Stimulated activated CD4-positive, alpha-beta T cell treated with anti-CD3 and anti-CD28 coated beads, Interleukin-15, amount 100 ng/mL, for 24 hours (primary cell): ENCODE measurements around the gene HABP4.
A peak's percentile ranks its signal among the peaks of the same experiment; 100 is the strongest.

Experiments used
- DNase-seq: peaks from one replicate; pipeline ENCODE4 v3.0.0-alpha.2; 2020

Gene HABP4

GRCh38 chr9:96449845-96450612, at the start of gene HABP4:
HABP4 (plus strand) TSS chr9:96450169; CDS start chr9:96450280, 111 bp downstream.
- peak; percentile 98 for DNase-seq

- no peak for DNase-seq
Observed at GRCh38 chr9:96408409-96409280, 41.3 kb upstream of the HABP4 start.

- no peak for DNase-seq
Observed at GRCh38 chr9:96411129-96411838, 38.7 kb upstream of the HABP4 start.

GRCh38 chr9:96412174-96412913, 37.6 kb upstream of the HABP4 start:
- no peak for DNase-seq

DNA sequence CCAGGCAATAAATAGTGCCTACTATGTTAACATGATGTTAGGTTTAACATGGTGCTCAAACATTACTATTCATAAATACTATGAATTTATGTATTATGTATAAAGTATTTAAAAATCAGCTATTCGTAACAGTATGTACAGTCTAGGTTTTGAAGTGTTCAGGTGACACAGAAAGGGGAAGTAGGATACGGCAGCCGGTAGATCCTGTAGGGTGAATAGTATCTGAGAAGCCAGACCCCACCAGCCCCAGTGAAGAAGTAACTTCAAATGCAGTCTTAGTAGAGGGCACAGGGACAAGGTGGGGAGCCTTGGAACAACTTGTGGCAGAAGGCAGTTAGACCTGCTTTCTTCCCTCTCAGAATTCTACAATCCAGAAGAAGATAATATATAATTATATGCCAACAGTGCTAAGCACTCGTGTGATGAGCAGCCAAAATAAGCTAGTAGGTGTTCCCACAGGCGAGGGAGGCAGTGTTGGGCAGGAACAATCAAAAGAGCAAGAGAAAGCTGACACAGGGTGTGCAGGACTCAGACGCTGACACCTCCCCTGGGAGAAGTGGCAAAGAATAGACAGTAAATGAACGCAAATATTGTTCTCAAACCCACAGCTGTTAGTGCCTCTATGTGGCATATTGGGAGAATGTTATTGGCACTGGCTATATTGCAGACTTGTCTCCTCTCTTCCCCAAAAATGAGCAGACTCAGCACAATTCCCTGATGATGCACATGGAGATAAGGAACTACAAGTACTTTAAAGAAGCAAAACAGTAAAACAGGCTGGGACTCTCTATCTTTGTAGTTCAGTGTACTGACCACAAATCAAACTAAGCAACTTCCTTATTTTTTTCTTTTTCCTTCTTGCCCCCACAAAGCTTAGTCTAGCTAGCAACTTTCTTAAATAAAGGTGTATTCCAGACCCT, 36.4 kb upstream of the HABP4 start:
- no peak for DNase-seq

DNA sequence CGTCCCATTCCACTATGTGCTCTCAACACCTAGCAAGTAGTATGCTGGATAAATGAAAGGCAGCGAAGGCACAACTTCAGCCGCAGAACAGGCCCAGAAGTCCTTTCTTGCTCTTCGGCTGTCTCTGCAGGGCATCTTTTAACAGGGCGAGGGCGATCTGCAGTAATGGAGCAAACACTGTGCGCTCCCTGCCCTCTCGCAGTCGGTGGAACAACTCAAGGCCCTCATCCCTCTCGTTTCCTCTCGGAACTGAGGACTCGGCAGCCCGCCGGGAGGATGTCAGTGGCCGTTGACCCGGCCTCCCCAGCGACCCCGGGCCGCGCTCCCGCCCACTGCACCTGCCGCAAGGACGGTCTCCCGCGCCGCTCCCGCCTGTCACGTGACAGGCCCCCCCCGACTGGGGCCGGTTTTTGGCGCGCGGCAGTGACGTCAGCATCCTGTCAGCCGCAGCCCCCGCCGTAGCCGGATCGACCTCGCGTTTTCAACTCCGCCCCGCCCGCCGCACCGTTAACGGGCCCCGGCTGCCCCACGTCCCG, 32.9 kb upstream of the HABP4 start:
- peak; percentile 93 for DNase-seq

DNA sequence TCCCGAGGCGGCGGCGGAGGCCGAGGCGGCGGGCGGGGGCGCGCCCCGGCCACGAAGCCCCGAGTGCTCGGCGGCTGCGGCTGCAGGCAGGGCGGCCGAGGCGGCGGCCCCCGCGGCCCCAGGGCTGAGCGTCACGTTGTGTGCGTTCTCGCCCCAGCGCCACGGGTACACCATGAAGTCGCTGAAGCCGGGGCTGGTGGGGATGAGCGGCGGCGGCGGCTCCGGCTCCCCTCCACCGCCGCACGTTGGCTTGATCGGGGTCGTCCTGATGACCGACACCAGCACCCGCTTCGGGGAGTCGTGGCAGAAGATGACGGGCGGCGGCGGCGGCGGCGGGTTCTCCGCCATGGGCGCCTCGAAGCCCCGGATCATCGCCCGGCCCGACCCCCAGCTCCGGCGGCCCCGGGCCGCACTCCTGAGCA, 32.3 kb upstream of the HABP4 start:
- peak; percentile 44 for DNase-seq

DNA sequence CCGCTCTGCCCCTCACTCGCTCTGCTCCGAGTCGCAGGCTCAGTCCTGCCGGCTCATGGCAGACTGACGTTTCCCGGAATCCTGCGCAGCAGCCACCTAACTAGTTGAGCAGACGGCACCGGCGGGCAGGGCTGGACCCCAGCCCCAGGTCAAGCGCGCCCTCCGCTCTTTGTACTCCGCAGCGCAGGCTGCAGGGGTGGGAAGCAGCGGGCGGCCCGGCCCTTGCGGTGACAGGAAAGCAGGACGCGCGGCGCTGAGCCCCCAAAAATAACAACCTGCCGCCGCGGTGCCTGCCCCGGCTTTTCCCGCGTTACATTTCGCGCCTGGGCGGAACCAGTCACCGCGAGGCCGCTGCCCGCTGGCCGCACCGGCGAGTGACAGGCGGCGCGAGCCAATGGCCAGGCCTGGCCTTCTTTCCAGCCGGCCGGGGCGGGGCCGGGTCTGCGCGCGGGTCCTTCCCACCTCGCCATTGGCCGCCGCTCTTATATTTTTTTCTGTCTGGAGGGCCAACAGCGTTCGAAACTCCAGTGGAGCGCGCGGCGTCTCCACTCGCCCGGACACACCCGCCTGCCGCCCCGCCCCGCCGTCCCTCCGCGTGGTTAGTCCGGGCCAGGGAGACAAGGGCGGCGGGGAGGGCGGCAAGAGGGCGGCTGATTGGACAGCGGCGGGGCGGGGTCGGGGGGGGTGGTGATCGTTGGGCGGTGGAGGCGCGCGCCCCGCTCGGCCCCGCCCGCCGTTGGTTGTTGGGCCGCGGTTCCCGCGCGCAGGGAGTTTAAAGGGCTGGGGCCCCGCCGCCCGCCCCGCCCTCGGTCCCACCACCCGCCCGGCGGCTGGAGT, 31.7 kb upstream of the HABP4 start, which contains the start of gene ZNF367:
ZNF367 (minus strand) TSS at position 288 of the 837 bp plus-strand sequence. CDS start 338 bp downstream, outside the sequence.
- peak; percentile 98 for DNase-seq

DNA sequence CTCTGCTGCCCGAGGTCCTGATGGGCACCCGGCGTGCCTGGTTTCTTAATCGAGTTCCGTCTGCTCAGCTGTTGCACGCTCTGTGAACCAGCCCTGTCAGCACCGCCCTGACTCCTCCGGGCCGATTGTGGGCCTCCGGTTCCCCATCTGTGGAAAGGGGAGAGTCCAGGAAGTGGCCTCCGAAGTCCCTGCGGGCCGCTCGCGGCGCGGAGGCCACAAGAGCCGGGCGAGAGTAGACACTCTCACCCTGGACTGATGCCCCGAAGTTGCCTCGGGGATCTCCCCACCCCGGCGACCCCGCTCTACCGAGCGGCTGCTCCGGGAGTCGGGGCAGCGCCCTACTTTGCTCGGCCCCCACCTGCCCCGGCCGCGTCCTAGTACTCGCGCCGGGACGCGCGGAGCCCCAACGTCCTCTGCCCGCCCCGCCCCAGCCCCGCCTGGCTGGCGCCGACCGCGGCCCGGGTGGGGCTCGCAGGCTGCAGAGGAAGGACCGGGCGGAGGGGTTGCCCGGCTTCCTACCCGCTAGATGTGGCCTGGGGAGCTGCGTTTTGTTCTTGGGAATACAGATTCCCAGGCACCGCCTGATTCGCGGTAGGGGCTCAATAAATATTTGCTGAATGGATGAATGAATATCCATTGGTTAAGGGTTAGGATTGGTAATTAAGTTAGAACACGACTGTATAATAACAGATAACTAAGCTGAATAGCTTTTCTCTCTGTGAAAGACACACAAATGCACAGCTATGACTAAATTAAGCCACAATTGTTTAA, 30.9 kb upstream of the HABP4 start:
- peak; percentile 75 for DNase-seq

DNA sequence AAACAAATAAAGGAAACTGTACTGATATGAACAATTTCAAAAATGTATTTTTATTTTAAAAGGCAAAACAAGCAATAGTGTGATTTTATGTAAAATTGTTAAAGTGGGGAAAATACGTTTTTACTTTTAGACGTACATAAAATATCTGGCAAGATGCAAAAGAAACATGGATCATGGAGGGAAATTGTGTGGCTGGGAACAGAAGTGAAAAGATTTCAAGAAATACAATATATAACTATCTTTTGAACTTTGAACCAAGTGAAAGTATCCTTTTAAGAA, 30.3 kb upstream of the HABP4 start:
- DNase-seq: no peak

DNA sequence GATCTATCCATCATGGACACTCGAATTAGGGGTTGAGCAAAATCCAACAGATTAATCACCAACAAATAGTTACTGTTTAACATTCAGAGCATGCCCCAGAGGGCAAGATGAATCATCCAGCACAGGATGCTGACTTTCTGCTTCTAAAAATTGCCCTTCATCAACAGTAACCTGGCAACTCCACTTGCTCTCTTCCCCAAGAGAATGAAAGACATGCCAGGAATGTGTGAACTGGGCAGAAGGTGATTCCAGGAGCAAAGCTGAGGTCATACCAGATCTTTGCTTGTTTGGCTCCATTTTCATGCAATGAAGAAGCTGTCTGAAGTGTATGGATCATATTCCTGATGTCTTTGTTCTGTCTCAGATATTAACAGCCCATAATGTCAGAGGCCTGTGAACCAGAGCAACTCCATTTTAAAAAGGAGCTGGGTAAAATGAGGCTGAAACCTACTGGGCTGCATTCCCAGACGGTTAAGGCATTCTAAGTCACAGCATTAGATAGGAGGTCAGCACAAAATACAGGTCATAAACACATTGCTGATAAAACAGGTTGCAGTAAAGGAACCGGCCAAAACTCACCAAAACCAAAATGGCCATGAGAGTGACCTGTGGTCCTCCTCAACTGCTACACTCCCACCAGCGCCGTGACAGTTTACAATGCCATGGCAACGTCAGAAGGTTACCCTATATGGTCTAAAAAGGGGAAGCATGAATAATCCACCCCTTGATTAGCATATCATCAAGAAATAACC, 29.3 kb upstream of the HABP4 start:
- peak; percentile 36 for DNase-seq

GRCh38 chr9:96423322-96423984, 26.5 kb upstream of the HABP4 start:
- DNase-seq: no peak

DNA sequence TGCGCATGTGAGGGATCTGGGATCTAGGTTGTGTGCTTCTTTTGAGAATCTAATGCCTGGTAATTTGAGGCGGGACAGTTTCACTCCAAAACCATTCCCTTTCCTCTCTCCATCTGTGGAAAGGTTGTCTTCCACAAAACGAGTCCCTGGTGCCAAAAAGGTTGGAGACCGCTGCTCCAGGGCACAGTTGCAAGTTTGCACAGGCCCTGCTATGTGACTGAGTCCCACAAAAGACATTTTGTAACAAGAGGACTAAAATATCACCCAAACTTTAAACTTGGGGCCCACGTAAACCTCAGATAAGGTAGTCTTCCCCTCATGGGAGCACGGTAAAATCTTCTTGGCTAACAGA, 26.0 kb upstream of the HABP4 start:
- DNase-seq: no peak

DNA sequence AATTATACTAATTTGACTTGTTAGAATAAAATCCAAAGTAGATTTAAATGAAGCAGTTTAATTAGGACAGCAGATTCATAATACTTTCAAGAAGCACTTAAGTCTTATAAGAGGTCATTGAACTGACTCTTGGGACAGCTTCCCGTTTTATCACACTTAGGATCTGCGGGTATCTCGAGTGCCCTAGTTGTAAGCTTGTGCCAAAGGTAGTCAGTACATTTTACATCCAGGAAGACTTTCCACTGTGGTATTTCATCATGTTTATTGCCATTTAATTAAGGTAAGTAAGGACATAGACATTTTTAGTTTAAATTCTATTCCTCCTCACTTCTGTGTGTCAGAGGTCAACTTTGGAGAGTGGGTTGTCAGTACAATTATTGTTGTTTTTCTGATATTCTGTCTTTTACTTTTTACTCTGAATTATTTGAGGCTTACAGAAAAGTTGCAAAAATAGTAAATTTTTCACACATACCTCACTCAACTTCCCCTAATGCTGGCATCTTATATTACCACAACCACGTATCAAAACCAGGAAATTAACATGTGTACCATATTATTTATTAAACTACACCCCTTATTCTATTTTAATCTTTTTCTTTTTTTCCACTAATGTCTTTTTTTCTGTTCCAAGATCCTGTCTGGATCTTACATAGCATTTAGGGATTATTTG, 24.3 kb upstream of the HABP4 start:
- no peak for DNase-seq

DNA sequence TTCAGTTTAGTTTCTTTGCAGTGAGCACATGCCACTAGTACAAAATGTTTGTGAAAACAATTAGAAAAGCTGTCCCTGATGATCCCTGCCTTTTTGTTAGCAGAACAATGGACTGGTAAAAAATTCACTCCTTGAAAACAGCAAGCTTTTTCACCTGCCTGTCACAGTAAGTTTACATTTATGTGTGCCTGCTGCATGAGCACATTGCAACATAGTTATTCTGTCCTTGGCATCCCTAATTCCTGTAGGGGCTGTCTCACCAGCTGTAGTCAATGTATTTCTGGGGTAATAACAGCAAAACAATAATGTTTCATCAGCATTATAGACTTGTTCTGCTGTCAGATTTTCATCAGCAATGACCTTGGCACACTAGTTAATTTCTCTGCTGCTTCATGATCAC, 20.2 kb upstream of the HABP4 start:
- DNase-seq: no peak

DNA sequence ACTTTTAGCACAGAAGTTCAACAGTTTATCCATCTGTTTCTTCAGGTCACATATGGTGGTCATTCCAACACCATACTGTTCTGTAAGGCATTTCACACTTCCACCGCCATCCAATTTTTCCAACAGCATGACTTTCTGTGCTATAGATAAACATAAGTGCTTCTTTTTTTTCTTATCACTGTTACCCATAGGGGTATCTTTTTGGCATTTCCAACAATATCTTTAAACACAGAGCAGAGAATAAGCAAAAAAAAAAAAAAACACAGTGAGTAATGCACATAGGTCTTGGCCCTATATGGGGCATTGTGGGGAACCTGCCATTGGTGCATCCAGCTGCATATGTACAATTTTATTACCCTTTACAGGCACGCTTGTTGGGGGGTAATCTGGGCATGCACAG, 19.6 kb upstream of the HABP4 start:
- DNase-seq: no peak

DNA sequence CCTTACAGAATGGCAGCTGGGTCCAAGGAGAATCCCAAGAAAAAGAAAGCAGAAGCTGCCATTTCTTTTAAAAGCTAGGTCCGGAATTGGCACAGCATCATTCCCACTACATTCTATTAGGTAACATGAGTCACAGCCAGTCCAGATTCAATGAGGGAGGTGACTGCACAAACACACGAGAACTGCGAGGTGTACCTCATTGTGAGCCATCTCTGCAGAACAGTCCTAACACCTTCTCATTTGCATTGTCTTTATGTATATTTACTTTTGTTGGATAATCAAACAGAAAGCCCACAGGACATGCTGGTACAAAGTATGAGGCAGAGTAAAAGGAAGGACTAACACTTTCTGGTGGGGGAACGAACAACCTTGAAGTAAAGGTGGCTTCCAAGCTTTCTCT, 14.6 kb upstream of the HABP4 start:
- DNase-seq: no peak

DNA sequence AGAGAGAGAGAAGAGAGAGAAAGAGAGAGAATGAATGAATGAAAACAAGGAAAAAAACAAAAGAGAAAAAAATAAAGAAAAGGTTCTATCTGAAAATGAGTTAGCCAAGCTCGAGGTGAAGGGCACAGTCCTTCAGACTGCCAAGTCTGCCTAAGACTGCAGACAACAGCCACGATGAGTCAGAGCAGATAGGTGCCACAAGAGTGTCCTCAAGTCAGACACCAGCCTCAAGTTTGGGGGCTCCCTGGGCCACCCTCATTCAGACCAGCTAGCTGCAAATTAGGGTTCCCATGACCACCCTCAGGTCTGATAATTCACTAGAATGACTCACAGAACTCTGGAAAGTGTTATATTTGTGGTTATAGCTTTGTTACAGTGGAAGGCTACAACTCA, 13.9 kb upstream of the HABP4 start:
- no peak for DNase-seq
